Neural cell (in vitro differentiated cells): ENCODE measurements around the gene RGS6. TPM values are rescaled to one million over a fixed set of nuclear protein-coding genes. Genes with fewer than 3 reads are reported as not detected.

Experiments used
- H2AFZ ChIP-seq: fragments of 200-600, 300-800 bp; sonication (generic), shearing (Covaris generic); 2 replicates; pipeline ENCODE4 v1.6.0; 2014; ENCODE audit warnings: low read depth, mild to moderate bottlenecking, antibody characterized with exemption, low read length, moderate library complexity
- H3F3A ChIP-seq: fragments of 200-600 bp; shearing (Covaris generic); 2 replicates; pipeline ENCODE4 v1.6.1; 2016; ENCODE audit warnings: mild to moderate bottlenecking, moderate library complexity, mixed read lengths, antibody characterized with exemption, low read length; ENCODE audit not compliant: insufficient read depth, poor library complexity, severe bottlenecking
- H3K27ac ChIP-seq: fragments of 200-600, 300-800 bp; sonication (generic), shearing (Covaris generic); 2 replicates; pipeline ENCODE4 v1.5.1; 2014; ENCODE audit warnings: mild to moderate bottlenecking, low read length, moderate library complexity
- H3K27me3 ChIP-seq: fragments of 300-800, 200-600 bp; sonication (generic), shearing (Covaris generic); 2 replicates; pipeline ENCODE4 v1.6.0; 2014; ENCODE audit warnings: mild to moderate bottlenecking, low read depth, low read length, moderate library complexity; ENCODE audit not compliant: insufficient read depth
- H3K36me3 ChIP-seq: fragments of 300-800, 200-600 bp; sonication (generic), shearing (Covaris generic); 2 replicates; pipeline ENCODE4 v1.5.1; 2014; ENCODE audit warnings: mild to moderate bottlenecking, antibody characterized with exemption, low read length, moderate library complexity; ENCODE audit not compliant: insufficient read depth
- H3K4me2 ChIP-seq: fragments of 300-800, 200-600 bp; sonication (generic), shearing (Covaris generic); 2 replicates; pipeline ENCODE4 v1.6.0; 2014; ENCODE audit warnings: mild to moderate bottlenecking, low read length
- H3K4me3 ChIP-seq: fragments of 300-800, 200-600 bp; sonication (generic), shearing (Covaris generic); 2 replicates; pipeline ENCODE4 v1.5.1; 2014; ENCODE audit warnings: mild to moderate bottlenecking, low read length, moderate library complexity
- H3K79me2 ChIP-seq: fragments of 200-600 bp; shearing (Covaris generic); replicated peaks from 2 replicates; pipeline ENCODE4 v1.6.0; 2014; ENCODE audit warnings: mild to moderate bottlenecking, low read length, moderate library complexity; ENCODE audit not compliant: insufficient read depth
- H3K9ac ChIP-seq: fragments of 300-800, 200-600 bp; sonication (generic), shearing (Covaris generic); 2 replicates; pipeline ENCODE4 v1.6.1; 2016; ENCODE audit warnings: mild to moderate bottlenecking, low read length, mixed read lengths
- H3K9me2 ChIP-seq: fragments of 200-600 bp; shearing (Covaris generic); 2 replicates; pipeline ENCODE4 v1.6.1; 2016; ENCODE audit warnings: mild to moderate bottlenecking, low read length, mixed read lengths; ENCODE audit not compliant: insufficient read depth
- H3K9me3 ChIP-seq: fragments of 200-600, 300-800 bp; sonication (generic), shearing (Covaris generic); 2 replicates; pipeline ENCODE4 v1.6.1; 2016; ENCODE audit warnings: mild to moderate bottlenecking, mixed run types, low read length, moderate library complexity, mixed read lengths
- H4K20me1 ChIP-seq: fragments of 200-600 bp; shearing (Covaris generic); 2 replicates; pipeline ENCODE4 v1.6.1; 2016; ENCODE audit warnings: mild to moderate bottlenecking, mixed run types; ENCODE audit not compliant: insufficient read depth
- EP300 ChIP-seq: fragments of 450-650 bp; conservative IDR thresholded peaks from 2 replicates; pipeline ENCODE4 v1.6.1; 2014; ENCODE audit warnings: antibody characterized with exemption, mild to moderate bottlenecking, moderate library complexity; ENCODE audit not compliant: poor library complexity, severe bottlenecking
- EZH2 ChIP-seq: fragments of 200-600, 300-800 bp; shearing (Covaris generic), sonication (generic); IDR thresholded peaks from 2 replicates; pipeline ENCODE4 v1.6.1; 2014; ENCODE audit warnings: antibody characterized with exemption, low read length, borderline replicate concordance, mild to moderate bottlenecking; ENCODE audit not compliant: insufficient read depth, poor library complexity, severe bottlenecking
- MXI1 ChIP-seq: fragments of 450-650 bp; conservative IDR thresholded peaks from 2 replicates; pipeline ENCODE4 v1.6.1; 2014; ENCODE audit warnings: antibody characterized with exemption, mild to moderate bottlenecking; ENCODE audit not compliant: poor library complexity, severe bottlenecking
- POLR2AphosphoS5 ChIP-seq: IDR thresholded peaks from 2 replicates; pipeline ENCODE4 v1.6.1; 2012
- RAD21 ChIP-seq: fragments of 450-650 bp; conservative IDR thresholded peaks from 2 replicates; pipeline ENCODE4 v1.6.1; 2014; ENCODE audit warnings: antibody characterized with exemption, mild to moderate bottlenecking, moderate library complexity
- SMC3 ChIP-seq: fragments of 450-650 bp; conservative IDR thresholded peaks from 2 replicates; pipeline ENCODE4 v1.6.1; 2014; ENCODE audit warnings: antibody characterized with exemption, mild to moderate bottlenecking, moderate library complexity; ENCODE audit not compliant: poor library complexity
- TAF1 ChIP-seq: IDR thresholded peaks from 2 replicates; pipeline ENCODE4 v1.6.1; 2012; ENCODE audit warnings: low read depth
- polyA plus RNA-seq: library from polyadenylated mRNA; depleted of rRNA; stranded (reverse); fragments of >200 nt; gene quantifications from 2 replicates; pipeline ENCODE4 v1.2.3, GENCODE V29; 2014
- TF ChIP-seq, protein P1 (sequence below): fragments of 450-650 bp; IDR thresholded peaks from 2 replicates; pipeline ENCODE4 v1.5.1; 2014; ENCODE audit warnings: antibody characterized with exemption, mild to moderate bottlenecking, moderate library complexity; ENCODE audit not compliant: poor library complexity, severe bottlenecking
- TF ChIP-seq, protein P2 (sequence below): IDR thresholded peaks from 2 replicates; pipeline ENCODE4 v1.6.1; 2012; ENCODE audit warnings: borderline replicate concordance

The RGS6 gene
- polyA plus RNA-seq, 1 donor from 2014 or later: 7.3 TPM

DNA sequence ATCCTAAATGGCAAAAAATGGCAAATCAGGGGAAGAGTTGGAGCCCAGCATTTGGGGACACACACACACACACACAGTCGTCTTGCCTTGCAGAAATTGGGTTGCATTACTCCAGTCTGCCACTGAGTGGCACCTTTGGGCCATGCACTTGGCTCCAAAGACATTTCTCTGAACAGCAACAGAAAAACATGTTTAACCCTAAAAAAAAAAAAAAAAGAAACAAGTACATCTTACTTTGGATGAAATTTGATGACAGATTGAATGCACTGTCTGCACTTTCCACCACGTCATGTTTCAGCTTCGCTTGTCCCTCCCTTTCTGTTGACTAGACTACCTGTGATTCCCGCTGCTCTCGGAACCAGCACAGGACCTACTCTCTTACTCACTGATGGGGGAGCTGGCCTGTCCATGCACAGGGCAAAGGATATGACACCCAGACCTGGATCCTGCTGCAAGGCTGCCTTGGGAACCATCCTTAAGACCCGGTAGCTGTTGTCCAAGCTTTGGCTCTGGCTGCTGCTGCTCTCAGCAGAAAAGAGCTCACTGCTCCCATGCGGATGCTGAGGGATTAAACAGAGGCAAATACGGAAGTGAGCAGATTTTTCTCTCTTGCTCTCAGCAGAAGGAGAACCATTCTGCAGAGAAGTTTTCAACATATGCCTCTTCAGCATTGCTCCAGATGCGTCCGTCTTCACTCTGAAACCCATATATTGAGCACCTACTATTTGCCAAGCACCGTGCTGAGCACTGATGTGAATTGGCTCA, 584.9 kb downstream of the RGS6 start (continued):
- TF ChIP-seq RAD21 (peak; percentile 98), EZH2 (no peak)

DNA sequence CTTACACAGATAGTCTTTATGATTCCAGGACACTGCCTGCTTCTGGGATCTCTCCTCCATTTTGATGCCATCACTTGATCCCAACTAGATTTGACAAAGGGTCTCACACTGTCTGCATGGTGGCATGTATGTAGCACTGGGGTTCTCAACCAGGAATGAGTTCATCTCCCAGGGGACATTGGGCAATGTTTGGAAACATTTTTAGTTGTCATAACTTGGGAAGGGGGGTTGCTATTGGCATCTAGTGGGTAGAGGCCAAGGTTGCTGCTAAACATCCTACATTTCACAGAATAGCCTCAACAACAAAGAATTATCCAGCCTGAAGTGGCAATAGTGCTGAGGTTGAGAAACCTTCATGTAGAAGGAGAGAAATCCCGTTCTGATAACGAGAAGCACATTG, 585.5 kb downstream of the RGS6 start:
- Histone ChIP-seq H2AFZ (no peak overlapping the region), H3K9me2 (no peaks in the 10 kb centered on the region), H3K27me3 (no peaks in the 10 kb centered on the region), H3K4me2 (no peak overlapping the region), H3F3A (no peaks in the 10 kb centered on the region), H3K4me3 (no peak overlapping the region), H3K9ac (no peak overlapping the region), H3K27ac (no peak overlapping the region), H3K79me2 (no peaks in the 10 kb centered on the region), H3K36me3 (no peaks in the 10 kb centered on the region), H3K9me3 (peaks cover 6% of the 10 kb centered on the region), H4K20me1 (no peaks in the 10 kb centered on the region)
- TF ChIP-seq EZH2 (no peak), SMC3 (no peak), EP300 (no peak), POLR2AphosphoS5 (no peak), RAD21 (no peak), MXI1 (no peak), TAF1 (no peak)
- TF ChIP-seq, protein P1, sequence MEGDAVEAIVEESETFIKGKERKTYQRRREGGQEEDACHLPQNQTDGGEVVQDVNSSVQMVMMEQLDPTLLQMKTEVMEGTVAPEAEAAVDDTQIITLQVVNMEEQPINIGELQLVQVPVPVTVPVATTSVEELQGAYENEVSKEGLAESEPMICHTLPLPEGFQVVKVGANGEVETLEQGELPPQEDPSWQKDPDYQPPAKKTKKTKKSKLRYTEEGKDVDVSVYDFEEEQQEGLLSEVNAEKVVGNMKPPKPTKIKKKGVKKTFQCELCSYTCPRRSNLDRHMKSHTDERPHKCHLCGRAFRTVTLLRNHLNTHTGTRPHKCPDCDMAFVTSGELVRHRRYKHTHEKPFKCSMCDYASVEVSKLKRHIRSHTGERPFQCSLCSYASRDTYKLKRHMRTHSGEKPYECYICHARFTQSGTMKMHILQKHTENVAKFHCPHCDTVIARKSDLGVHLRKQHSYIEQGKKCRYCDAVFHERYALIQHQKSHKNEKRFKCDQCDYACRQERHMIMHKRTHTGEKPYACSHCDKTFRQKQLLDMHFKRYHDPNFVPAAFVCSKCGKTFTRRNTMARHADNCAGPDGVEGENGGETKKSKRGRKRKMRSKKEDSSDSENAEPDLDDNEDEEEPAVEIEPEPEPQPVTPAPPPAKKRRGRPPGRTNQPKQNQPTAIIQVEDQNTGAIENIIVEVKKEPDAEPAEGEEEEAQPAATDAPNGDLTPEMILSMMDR: no peak
- TF ChIP-seq, protein P2, sequence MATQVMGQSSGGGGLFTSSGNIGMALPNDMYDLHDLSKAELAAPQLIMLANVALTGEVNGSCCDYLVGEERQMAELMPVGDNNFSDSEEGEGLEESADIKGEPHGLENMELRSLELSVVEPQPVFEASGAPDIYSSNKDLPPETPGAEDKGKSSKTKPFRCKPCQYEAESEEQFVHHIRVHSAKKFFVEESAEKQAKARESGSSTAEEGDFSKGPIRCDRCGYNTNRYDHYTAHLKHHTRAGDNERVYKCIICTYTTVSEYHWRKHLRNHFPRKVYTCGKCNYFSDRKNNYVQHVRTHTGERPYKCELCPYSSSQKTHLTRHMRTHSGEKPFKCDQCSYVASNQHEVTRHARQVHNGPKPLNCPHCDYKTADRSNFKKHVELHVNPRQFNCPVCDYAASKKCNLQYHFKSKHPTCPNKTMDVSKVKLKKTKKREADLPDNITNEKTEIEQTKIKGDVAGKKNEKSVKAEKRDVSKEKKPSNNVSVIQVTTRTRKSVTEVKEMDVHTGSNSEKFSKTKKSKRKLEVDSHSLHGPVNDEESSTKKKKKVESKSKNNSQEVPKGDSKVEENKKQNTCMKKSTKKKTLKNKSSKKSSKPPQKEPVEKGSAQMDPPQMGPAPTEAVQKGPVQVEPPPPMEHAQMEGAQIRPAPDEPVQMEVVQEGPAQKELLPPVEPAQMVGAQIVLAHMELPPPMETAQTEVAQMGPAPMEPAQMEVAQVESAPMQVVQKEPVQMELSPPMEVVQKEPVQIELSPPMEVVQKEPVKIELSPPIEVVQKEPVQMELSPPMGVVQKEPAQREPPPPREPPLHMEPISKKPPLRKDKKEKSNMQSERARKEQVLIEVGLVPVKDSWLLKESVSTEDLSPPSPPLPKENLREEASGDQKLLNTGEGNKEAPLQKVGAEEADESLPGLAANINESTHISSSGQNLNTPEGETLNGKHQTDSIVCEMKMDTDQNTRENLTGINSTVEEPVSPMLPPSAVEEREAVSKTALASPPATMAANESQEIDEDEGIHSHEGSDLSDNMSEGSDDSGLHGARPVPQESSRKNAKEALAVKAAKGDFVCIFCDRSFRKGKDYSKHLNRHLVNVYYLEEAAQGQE: no peak

DNA sequence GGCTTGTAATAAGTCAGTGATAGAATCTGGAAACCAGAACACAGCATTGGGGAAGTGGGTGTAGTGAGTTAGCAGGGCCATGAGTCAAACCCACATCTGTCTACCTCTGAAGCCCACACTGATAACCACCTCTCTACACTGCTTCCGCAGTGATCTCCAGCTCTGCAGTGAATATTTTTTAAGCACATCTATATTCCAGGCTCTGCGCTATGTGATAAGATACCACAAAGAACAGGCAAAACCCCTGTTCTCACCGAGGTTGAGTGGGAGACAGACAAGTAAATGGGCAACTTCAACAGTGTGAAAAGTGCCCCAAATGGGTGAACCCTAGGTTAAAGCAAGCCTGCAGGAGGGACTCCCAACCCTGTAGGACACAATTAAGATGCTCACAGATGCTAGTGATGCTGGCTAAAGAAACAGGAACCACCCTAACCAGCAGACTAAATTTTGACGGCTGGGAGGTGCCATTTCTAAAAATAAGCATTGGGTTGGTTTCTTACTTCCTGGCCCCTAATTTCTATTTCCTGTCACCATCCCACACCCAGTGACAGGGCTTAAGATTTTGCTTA, 586.7 kb downstream of the RGS6 start:
- Histone ChIP-seq H3K79me2 (no peaks in the 10 kb centered on the region), H3K4me3 (no peak overlapping the region), H3K9me2 (no peaks in the 10 kb centered on the region), H3K9ac (no peak overlapping the region), H4K20me1 (no peaks in the 10 kb centered on the region), H2AFZ (no peak overlapping the region), H3K36me3 (no peaks in the 10 kb centered on the region), H3K9me3 (peaks cover 6% of the 10 kb centered on the region), H3K27ac (no peak overlapping the region), H3K27me3 (no peaks in the 10 kb centered on the region), H3K4me2 (no peak overlapping the region), H3F3A (no peaks in the 10 kb centered on the region)
- TF ChIP-seq MXI1 (no peak), SMC3 (no peak), EP300 (no peak), EZH2 (no peak), RAD21 (no peak), TAF1 (no peak), POLR2AphosphoS5 (no peak)
- TF ChIP-seq, protein P2: no peak
- TF ChIP-seq, protein P1: no peak
